GM19463 (cell line): ENCODE results near the gene SLC24A4.

Experiments
- ATAC-seq: cut with Tn5 transposase; IDR thresholded peaks from one replicate; pipeline ENCODE4 v1.9.1; 2021; ENCODE audit warnings: mild to moderate bottlenecking, moderate library complexity; ENCODE audit not compliant: unreplicated experiment

The SLC24A4 gene

GRCh38 chr14:92360651-92361370 lies 37.8 kb downstream of the SLC24A4 start:
- ATAC-seq = no peak

- no peak for ATAC-seq
Measured at GRCh38 chr14:92362781-92363235, 39.8 kb downstream of the SLC24A4 start.

- ATAC-seq = no peak
Measured at GRCh38 chr14:92366237-92366636, 43.3 kb downstream of the SLC24A4 start.

GRCh38 chr14:92368001-92368400 lies 45.0 kb downstream of the SLC24A4 start:
- no peak for ATAC-seq

GRCh38 chr14:92369097-92369496 lies 46.1 kb downstream of the SLC24A4 start:
- ATAC-seq = no peak

GRCh38 chr14:92372230-92372629 lies 49.3 kb downstream of the SLC24A4 start:
- no peak for ATAC-seq

- no peak for ATAC-seq
Measured at GRCh38 chr14:92373336-92373735, 50.4 kb downstream of the SLC24A4 start.

- no peak for ATAC-seq
Measured at GRCh38 chr14:92380131-92380530, 57.2 kb downstream of the SLC24A4 start.

- no peak for ATAC-seq
Measured at GRCh38 chr14:92380582-92380981, 57.6 kb downstream of the SLC24A4 start.

GRCh38 chr14:92382677-92383076 lies 59.7 kb downstream of the SLC24A4 start:
- ATAC-seq = no peak

- ATAC-seq = no peak
Measured at GRCh38 chr14:92383805-92384204, 60.8 kb downstream of the SLC24A4 start.

GRCh38 chr14:92384461-92385133 lies 61.6 kb downstream of the SLC24A4 start:
- ATAC-seq = no peak

- ATAC-seq = no peak
Measured at GRCh38 chr14:92385561-92385960, 62.6 kb downstream of the SLC24A4 start.

- no peak for ATAC-seq
Measured at GRCh38 chr14:92386165-92386564, 63.2 kb downstream of the SLC24A4 start.

GRCh38 chr14:92386637-92387036 lies 63.7 kb downstream of the SLC24A4 start:
- no peak for ATAC-seq

GRCh38 chr14:92387578-92387977 lies 64.6 kb downstream of the SLC24A4 start:
- no peak for ATAC-seq

- ATAC-seq = no peak
Measured at GRCh38 chr14:92389598-92390158, 66.7 kb downstream of the SLC24A4 start.

GRCh38 chr14:92391726-92392125 lies 68.8 kb downstream of the SLC24A4 start:
- no peak for ATAC-seq

- no peak for ATAC-seq
Measured at GRCh38 chr14:92392711-92393110, 69.7 kb downstream of the SLC24A4 start.

GRCh38 chr14:92397150-92397952 lies 74.4 kb downstream of the SLC24A4 start:
- ATAC-seq = no peak

- no peak for ATAC-seq
Measured at GRCh38 chr14:92397953-92398564, 75.1 kb downstream of the SLC24A4 start.
